GM19395 (cell line): ENCODE results near the gene INKA1.
"Not testable (repeated sequence)": the region's sequence is repeated elsewhere in the genome, so short reads cannot be mapped to it uniquely, and the experiment has no call there.

Experiments used
- ATAC-seq: cut with Tn5 transposase; IDR thresholded peaks from one replicate; pipeline ENCODE4 v1.9.1; 2021; ENCODE audit warnings: mild to moderate bottlenecking, moderate library complexity; ENCODE audit not compliant: unreplicated experiment

The INKA1 gene

GRCh38 chr3:49802719-49803464 is at the start of gene INKA1:
Gene INKA1, plus strand, starts transcription at chr3:49803261. Its CDS starts 132 bp downstream, at chr3:49803393.
- ATAC-seq, result peak; percentile 66

- ATAC-seq, result no peak
These were observed 48.5 kb upstream of the INKA1 start for GRCh38 chr3:49754536-49754935.

GRCh38 chr3:49756036-49756435 is 47.0 kb upstream of the INKA1 start:
- no peak for ATAC-seq

GRCh38 chr3:49757197-49757596 is 45.9 kb upstream of the INKA1 start:
- ATAC-seq, result no peak

GRCh38 chr3:49759226-49759625 is 43.8 kb upstream of the INKA1 start:
- no peak for ATAC-seq

- no peak for ATAC-seq
These were observed 41.4 kb upstream of the INKA1 start for GRCh38 chr3:49761661-49762060.

- no peak for ATAC-seq
These were observed 39.1 kb upstream of the INKA1 start for GRCh38 chr3:49763981-49764380.

GRCh38 chr3:49769286-49769915 is 33.7 kb upstream of the INKA1 start:
- ATAC-seq, result no peak

GRCh38 chr3:49769926-49770325 is 33.1 kb upstream of the INKA1 start:
- ATAC-seq, result no peak

- ATAC-seq, result no peak
These were observed 31.6 kb upstream of the INKA1 start for GRCh38 chr3:49771340-49771938.

- no peak for ATAC-seq
These were observed 30.4 kb upstream of the INKA1 start for GRCh38 chr3:49772703-49773102.

GRCh38 chr3:49775538-49775937 is 27.5 kb upstream of the INKA1 start:
- no peak for ATAC-seq

GRCh38 chr3:49776101-49776500 is 27.0 kb upstream of the INKA1 start:
- not testable (repeated sequence) for ATAC-seq

GRCh38 chr3:49779358-49780079 is 23.5 kb upstream of the INKA1 start:
- no peak for ATAC-seq

- ATAC-seq, result no peak
These were observed 22.7 kb upstream of the INKA1 start for GRCh38 chr3:49780080-49780974.

- ATAC-seq, result not testable (repeated sequence)
These were observed 22.1 kb upstream of the INKA1 start for GRCh38 chr3:49780975-49781365.

- ATAC-seq, result no peak
These were observed 21.5 kb upstream of the INKA1 start for GRCh38 chr3:49781415-49782199.

- not testable (repeated sequence) for ATAC-seq
These were observed 20.8 kb upstream of the INKA1 start for GRCh38 chr3:49782277-49782676.

- ATAC-seq, result peak; percentile 45
These were observed 17.3 kb upstream of the INKA1 start for GRCh38 chr3:49785565-49786356.
